ENCODE data around the gene MYO15B.

DNA sequence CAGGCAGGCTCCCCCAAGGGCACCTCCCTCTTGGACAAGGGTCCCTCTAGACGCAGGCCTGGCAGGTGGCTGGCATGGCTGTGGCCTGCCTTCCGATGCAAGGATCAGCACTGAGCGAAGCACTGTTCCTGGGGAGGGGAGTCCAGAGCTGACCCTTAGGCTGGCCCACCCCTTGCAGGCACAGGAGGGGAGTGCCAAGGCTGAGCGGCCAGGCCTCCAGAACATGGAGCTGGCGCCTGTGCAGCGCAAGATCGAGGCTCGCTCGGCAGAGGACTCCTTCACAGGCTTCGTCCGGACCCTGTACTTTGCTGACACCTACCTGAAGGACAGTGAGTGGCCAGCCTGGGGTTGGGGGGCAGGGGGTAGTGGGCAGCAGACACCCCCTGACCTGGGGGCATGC, 16.8 kb upstream of the MYO15B start:
- TF ChIP-seq EZH2phosphoT487 (IDR thresholded peaks at IDR 0.05; ENCODE audit: borderline replicate concordance) (no peak), POLR2AphosphoS5 (IDR thresholded peaks at IDR 0.05; ENCODE audit: low read depth, low read length) (no peak), EZH2 (IDR thresholded peaks at IDR 0.05) (no peak), RAD21 (IDR thresholded peaks at IDR 0.05; ENCODE audit: low read depth) (no peak), ZNF274 (IDR thresholded peaks at IDR 0.05; ENCODE audit: low read depth, low read length) (no peak), POLR2A (IDR thresholded peaks at IDR 0.05; ENCODE audit: borderline replicate concordance, extremely low read depth, insufficient read depth, insufficient read length) (no peak), JUND (IDR thresholded peaks at IDR 0.05) (no peak)
- TF ChIP-seq, protein P1, sequence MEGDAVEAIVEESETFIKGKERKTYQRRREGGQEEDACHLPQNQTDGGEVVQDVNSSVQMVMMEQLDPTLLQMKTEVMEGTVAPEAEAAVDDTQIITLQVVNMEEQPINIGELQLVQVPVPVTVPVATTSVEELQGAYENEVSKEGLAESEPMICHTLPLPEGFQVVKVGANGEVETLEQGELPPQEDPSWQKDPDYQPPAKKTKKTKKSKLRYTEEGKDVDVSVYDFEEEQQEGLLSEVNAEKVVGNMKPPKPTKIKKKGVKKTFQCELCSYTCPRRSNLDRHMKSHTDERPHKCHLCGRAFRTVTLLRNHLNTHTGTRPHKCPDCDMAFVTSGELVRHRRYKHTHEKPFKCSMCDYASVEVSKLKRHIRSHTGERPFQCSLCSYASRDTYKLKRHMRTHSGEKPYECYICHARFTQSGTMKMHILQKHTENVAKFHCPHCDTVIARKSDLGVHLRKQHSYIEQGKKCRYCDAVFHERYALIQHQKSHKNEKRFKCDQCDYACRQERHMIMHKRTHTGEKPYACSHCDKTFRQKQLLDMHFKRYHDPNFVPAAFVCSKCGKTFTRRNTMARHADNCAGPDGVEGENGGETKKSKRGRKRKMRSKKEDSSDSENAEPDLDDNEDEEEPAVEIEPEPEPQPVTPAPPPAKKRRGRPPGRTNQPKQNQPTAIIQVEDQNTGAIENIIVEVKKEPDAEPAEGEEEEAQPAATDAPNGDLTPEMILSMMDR (IDR thresholded peaks at IDR 0.05 in 2 of 3, conservative IDR thresholded peaks at IDR 0.05 in 1 of 3; ENCODE audit: borderline replicate concordance in 1 of 3, insufficient read depth in 1 of 3, low read depth in 2 of 3, low read length in 2 of 3), result no peak

Measured in HCT116 (cell line).